Bronchial epithelial cell (primary cell): ENCODE results near the gene LYL1. TPM values are rescaled to one million over a fixed set of nuclear protein-coding genes. Genes with fewer than 3 reads are reported as not detected.

ENCODE experiments used
- DNase-seq: peaks from one replicate; pipeline ENCODE4 v3.0.0-alpha.2; 2010; ENCODE audit warnings: low read depth
- FAIRE-seq: peaks from 2 replicates; lab custom pipeline; 2011; peaks lifted over from hg19 to GRCh38; lab: Jason Lieb, UNC
- H3K27me3 ChIP-seq: 2 replicates; pipeline ENCODE4 v1.5.1; 2011; ENCODE audit warnings: low read length; ENCODE audit not compliant: control insufficient read depth, insufficient read depth
- H3K36me3 ChIP-seq: 2 replicates; pipeline ENCODE4 v1.5.1; 2011; ENCODE audit warnings: low read length; ENCODE audit not compliant: control insufficient read depth, insufficient read depth
- H3K4me3 ChIP-seq: 2 replicates; pipeline ENCODE4 v1.5.1; 2011; ENCODE audit warnings: mild to moderate bottlenecking, low read depth, low read length, control low read depth
- total RNA-seq: library from RNA; depleted of rRNA; stranded (reverse); fragments of >200 nt; gene quantifications from 2 replicates; pipeline ENCODE4 v1.2.1, GENCODE V29; 2014
- TF ChIP-seq, protein P1 (sequence below): IDR thresholded peaks from 2 replicates; pipeline ENCODE4 v1.5.1; 2011; ENCODE audit warnings: mild to moderate bottlenecking, moderate library complexity, low read length, control low read depth, inconsistent platforms; ENCODE audit not compliant: insufficient read depth, severe bottlenecking

LYL1 gene
- total RNA-seq, 1 donor from 2014 or later = 1.3 TPM

DNA sequence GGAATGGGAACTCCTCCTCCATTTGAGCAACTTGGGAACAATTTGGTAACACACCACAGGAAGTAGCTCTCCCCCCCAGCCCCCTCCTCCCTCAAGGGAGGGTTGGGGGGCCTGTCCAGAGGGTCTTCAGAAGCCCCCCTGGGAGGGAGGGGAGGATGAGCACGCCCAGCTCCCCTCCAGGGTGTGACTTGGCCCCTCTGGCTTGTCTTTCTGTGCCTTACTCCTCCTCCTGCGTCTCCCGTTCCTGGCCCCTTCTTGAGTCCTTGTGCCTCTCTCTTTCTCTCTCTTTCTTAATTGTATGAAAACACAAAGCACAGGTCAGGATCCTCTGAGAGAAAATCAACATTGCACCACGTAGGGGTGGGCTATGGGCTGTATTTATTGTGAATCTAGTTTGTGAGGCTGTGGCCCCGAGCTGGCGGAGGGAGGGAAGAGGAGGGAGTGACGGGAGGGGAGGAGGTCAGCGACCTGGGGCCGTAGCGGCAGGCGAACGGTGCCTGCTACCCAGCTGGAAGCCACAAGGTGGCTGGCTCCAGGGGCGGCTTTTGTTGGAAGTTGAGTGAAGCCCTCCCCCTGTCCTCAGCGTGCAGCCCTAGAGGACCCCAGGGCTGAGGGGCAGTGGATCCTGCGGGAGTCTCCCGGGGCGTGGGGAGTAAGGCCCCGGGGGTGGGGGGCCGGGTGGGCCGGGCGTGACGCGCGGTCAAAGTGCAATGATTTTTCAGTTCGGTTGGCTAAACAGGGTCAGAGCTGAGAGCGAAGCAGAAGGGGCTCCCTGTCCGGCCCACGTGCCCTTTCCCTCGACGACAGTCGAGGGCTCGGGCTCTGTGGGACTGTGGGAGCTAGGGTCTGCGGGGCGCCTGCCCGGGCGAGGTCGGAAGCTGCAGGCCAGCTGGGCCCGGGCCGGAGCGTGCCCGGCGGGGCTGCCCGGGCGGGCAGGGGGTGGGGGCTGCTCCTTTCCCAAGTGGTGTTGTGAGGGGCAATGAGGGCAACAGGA lies 6.4 kb downstream of the LYL1 start:
- Histone ChIP-seq H3K36me3 (no peaks in the 10 kb centered on the region), H3K4me3 (no peak overlapping the region), H3K27me3 (no peaks in the 10 kb centered on the region)
- no peak for DNase-seq
- TF ChIP-seq, protein P1, sequence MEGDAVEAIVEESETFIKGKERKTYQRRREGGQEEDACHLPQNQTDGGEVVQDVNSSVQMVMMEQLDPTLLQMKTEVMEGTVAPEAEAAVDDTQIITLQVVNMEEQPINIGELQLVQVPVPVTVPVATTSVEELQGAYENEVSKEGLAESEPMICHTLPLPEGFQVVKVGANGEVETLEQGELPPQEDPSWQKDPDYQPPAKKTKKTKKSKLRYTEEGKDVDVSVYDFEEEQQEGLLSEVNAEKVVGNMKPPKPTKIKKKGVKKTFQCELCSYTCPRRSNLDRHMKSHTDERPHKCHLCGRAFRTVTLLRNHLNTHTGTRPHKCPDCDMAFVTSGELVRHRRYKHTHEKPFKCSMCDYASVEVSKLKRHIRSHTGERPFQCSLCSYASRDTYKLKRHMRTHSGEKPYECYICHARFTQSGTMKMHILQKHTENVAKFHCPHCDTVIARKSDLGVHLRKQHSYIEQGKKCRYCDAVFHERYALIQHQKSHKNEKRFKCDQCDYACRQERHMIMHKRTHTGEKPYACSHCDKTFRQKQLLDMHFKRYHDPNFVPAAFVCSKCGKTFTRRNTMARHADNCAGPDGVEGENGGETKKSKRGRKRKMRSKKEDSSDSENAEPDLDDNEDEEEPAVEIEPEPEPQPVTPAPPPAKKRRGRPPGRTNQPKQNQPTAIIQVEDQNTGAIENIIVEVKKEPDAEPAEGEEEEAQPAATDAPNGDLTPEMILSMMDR = peak; percentile 19
- no peak for FAIRE-seq

DNA sequence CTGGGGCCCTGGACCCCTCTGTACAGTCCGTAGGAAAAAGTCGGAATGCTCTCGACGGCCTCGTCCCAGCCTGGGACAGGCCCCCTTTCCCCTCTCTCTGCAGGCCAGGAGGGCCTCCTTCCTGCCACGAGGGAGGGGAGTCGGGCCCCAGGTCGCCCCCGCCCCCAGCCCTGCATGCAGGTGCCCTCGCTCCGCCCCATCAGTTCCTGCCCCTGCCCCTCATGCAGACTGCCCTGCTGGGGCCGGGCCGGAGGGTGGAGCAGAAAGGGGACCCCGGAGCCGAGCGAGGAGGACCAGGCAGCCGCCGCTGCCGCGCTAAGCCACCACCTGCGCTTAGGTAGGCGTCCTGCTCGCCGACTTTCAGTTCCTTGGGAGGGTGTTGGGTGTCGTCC lies 7.3 kb downstream of the LYL1 start:
- TF ChIP-seq, protein P1 = no peak
- no peak for FAIRE-seq
- peaks cover under 1% of the 10 kb centered on the region for H3K36me3 ChIP-seq
- H3K27me3 ChIP-seq = no peaks in the 10 kb centered on the region
- DNase-seq = no peak
- no peak overlapping the region for H3K4me3 ChIP-seq

DNA sequence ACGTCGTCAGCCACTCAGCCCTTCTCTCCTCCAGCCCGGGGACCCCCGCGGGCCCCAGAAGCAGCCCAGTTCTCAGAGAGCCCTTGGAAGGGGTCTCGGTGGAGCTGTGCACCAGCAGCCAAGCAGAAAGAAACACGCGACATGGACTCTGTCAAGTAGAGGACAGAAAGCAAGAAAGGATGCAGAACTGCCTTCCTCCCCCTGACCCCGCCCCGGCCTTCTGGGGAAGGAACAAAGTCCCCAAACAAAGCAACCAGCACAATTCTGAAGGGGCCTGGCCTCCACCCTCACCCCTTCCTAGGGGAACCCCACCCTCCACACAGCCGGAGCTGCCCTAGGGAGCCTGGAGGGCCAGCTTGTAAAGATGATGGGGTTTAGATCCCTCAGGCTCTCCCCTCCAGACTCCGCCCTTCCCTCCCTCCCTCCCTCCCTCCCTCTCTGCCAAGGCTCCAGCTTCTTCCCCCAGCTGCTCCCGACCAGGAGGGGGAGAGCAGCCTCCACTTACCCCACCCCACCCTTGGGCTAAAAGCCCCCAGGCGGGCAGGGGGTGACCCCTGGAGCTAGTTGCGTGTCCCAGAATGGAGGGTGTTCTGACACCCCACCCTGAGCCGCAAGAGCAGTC lies 7.8 kb downstream of the LYL1 start:
- TF ChIP-seq, protein P1 = no peak
- no peak for FAIRE-seq
- Histone ChIP-seq H3K4me3 (no peak overlapping the region), H3K36me3 (peaks cover 1% of the 10 kb centered on the region), H3K27me3 (no peaks in the 10 kb centered on the region)
- DNase-seq = no peak

DNA sequence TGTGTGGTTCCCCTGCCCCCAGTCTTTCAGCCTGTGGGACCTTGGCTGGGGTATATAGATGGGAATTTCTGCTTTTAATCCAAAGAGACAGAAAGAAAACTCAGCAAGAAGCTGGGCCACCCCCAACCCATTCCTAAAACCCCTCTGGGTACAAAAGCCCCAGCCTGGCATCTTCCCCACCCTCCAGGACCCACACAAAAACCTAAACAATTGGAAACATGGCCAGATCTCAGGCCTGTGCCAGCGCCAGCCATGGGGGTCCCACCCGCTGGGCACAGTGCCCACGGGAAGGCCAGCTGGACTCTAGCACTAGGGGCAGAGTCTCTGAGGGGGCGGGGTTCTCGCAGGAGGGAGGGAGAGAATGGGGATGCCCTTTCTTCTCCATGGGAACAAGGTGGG lies 8.6 kb downstream of the LYL1 start:
- FAIRE-seq = no peak
- no peak for DNase-seq
- H3K36me3 ChIP-seq = peaks cover 1% of the 10 kb centered on the region
- TF ChIP-seq, protein P1 = no peak
- H3K4me3 ChIP-seq = no peak overlapping the region
- H3K27me3 ChIP-seq = no peaks in the 10 kb centered on the region

GRCh38 chr19:13093407-13094105 lies 9.1 kb downstream of the LYL1 start:
- Histone ChIP-seq H3K27me3 (no peaks in the 10 kb centered on the region), H3K36me3 (peaks cover 1% of the 10 kb centered on the region), H3K4me3 (no peak overlapping the region)
- FAIRE-seq (peak; percentile 92), DNase-seq (peak; percentile 58)
- TF ChIP-seq, protein P1 = peak; percentile 95
